ACC112 (cell line): Measurements from ENCODE around the gene ALPK3.

ENCODE experiments used
- H2AFZ ChIP-seq: fragments of 200-600 bp; sonication (generic); one replicate; pipeline ENCODE4 v1.6.0; 2017; ENCODE audit warnings: antibody characterized with exemption, low read length; ENCODE audit not compliant: unreplicated experiment
- H3K27ac ChIP-seq: fragments of 200-600 bp; sonication (generic); 2 replicates; pipeline ENCODE4 v1.5.1; 2014; ENCODE audit warnings: low read depth, mild to moderate bottlenecking, antibody characterized with exemption, low read length, moderate library complexity
- H3K27me3 ChIP-seq: fragments of 200-600 bp; sonication (generic); 2 replicates; pipeline ENCODE4 v1.6.1; 2014; ENCODE audit warnings: mild to moderate bottlenecking, antibody characterized with exemption, low read length, moderate library complexity, mixed read lengths; ENCODE audit not compliant: insufficient read depth
- H3K36me3 ChIP-seq: fragments of 200-600 bp; sonication (generic); 2 replicates; pipeline ENCODE4 v1.6.1; 2016; ENCODE audit warnings: mild to moderate bottlenecking, antibody characterized with exemption, low read length, moderate library complexity, mixed read lengths; ENCODE audit not compliant: insufficient read depth
- H3K4me1 ChIP-seq: fragments of 200-600 bp; sonication (generic); one replicate; pipeline ENCODE4 v1.6.1; 2016; ENCODE audit warnings: low read length, mixed read lengths; ENCODE audit not compliant: insufficient read depth, unreplicated experiment, control insufficient read depth
- H3K4me3 ChIP-seq: fragments of 200-600 bp; sonication (generic); 2 replicates; pipeline ENCODE4 v1.5.1; 2014; ENCODE audit warnings: mild to moderate bottlenecking, low read depth, low read length
- H3K79me2 ChIP-seq: fragments of 200-600 bp; sonication (generic); one replicate; pipeline ENCODE4 v1.6.0; 2016; ENCODE audit warnings: low read length; ENCODE audit not compliant: control insufficient read depth, unreplicated experiment, insufficient read depth

ALPK3 gene

DNA sequence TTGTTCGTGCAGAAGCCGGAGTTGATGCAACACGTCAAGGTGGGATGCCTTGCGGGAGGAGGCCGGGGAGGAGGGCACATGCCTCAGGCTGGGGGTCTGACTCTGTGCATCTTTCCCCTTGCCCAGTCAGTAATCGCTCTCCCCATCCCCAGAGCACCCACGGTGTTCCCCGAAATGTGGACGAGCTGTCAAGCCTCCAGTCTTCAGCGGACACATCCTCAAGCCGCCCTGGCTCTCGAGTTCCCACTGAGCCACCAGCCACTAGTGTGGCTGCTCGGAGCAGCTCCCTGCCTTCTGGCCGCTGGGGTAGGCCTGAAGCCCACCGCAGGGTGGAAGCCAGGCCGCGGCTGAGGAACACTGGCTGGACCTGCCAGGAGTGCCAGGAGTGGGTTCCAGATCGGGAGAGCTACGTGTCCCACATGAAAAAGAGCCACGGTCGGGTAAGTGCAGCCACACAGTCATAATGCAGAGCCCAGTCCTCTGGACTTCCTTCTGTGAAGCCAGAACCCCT lies 18.7 kb upstream of the ALPK3 start:
- peaks cover 15% of the 10 kb centered on the region for H3K36me3 ChIP-seq

DNA sequence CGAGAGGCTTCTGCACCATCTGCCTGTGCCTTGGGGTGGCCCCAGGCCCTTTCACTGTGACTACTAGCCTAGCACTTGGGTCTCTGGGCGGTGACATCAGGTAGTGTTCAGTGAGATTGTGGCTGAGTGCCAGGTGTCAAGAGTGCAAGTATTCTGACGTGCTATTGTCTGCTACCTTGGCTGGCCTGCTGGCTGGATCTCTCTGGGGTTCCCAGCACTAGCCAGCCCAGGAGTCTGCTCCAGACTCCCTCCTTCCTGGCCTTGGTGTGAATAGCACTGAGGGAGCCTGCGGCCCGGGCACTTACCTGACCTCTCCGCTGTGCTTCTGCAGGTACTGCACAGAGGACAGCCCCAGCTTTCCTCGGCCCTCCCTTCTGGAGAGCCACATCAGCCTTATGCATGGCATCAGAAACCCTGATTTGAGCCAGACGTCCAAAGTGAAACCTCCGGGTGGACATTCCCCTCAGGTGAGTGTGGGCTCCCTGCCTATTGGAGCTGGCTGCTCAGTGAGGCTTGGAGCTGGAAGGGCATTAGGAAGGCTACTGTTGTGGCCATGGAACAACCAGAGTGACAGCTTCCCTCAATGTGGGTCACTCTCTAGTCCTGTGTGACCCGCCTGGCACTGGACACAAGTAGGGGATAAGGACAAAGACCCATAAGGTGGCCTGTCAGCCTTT lies 17.5 kb upstream of the ALPK3 start:
- Histone ChIP-seq H3K79me2 (peaks cover 10% of the 10 kb centered on the region), H3K27ac (no peak overlapping the region), H2AFZ (no peak overlapping the region), H3K4me3 (no peak overlapping the region), H3K4me1 (peaks cover 9% of the 10 kb centered on the region), H3K27me3 (no peaks in the 10 kb centered on the region), H3K36me3 (peaks cover 16% of the 10 kb centered on the region)

More for the DNA sequence above, 18.7 kb upstream of the ALPK3 start:
- peaks cover 15% of the 10 kb centered on the region for H3K79me2 ChIP-seq
- no peak overlapping the region for H2AFZ ChIP-seq
- no peak overlapping the region for H3K4me3 ChIP-seq
- H3K27ac ChIP-seq, result no peak overlapping the region
- no peaks in the 10 kb centered on the region for H3K27me3 ChIP-seq
- peaks cover 9% of the 10 kb centered on the region for H3K4me1 ChIP-seq

DNA sequence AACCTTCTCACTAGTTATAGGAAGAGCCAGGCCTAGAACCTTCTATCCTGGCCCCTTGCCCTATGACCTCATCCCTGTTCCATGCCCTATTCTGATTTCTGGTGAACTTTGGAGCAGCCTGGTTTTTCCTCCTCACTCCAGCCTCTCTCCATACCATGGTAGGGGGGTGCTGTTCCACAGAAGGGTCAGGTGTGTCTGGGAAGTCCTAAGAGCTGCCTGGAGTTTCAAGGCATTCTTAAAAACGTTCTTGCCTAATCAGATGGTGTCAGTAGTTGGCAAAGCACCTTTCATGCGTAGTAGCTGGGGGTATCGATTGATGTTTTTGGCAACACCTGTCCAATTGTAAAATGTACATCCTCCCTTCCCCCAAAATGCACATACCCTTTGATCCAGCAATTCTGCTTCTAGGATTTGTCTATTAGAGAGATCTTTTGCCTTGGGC lies 16.8 kb upstream of the ALPK3 start:
- H3K27ac ChIP-seq, result no peak overlapping the region
- H3K4me3 ChIP-seq, result no peak overlapping the region
- peaks cover 9% of the 10 kb centered on the region for H3K4me1 ChIP-seq
- no peak overlapping the region for H2AFZ ChIP-seq
- no peaks in the 10 kb centered on the region for H3K27me3 ChIP-seq
- peaks cover 13% of the 10 kb centered on the region for H3K36me3 ChIP-seq
- peaks cover 10% of the 10 kb centered on the region for H3K79me2 ChIP-seq

DNA sequence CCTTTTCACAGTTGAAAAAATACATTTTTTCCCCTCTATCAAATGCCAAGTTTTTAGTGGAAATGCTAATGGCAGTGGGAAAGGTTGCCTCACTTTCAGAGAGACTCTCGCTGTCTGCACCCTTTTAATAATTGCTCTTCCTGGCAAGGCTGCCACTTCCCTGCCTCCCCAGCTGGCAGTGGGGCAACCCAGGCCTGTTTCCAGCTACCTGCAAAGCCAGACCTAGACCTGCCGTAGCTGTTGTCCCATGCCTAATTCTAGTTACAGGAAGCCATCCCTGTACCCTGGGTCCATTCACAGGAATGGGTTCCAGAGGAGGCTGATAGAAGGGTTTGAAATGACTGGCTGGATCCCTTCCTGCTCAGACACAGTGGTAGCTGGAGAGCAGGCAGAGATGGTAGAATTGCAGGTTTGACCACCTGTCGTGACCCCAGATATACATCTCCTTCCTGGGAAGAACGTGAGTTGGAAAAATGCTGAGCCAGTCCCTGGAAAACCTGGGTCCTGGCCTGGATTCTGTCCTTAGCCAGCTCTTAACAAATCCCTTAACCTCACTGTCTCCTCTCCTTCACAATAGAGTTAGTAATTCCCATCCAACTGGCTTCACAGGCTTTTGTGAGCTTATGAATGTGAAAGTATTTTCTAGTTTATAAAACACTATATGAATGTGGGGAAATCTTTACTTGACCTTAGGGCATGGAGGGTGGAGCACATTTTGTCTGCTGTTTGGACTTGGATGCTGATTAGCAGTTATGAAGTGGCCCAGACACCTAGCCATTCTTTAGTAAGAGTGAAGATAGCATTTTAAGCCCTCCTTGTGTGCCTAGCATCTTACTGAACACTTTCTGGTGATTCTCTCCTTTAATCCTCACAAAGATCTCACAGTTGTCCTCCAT lies 12.9 kb upstream of the ALPK3 start:
- Histone ChIP-seq H3K36me3 (peaks cover 7% of the 10 kb centered on the region; the same call in 1 of the 2 replicates), H2AFZ (no peak overlapping the region), H3K27ac (no peak overlapping the region), H3K79me2 (no peaks in the 10 kb centered on the region), H3K27me3 (no peaks in the 10 kb centered on the region), H3K4me3 (no peak overlapping the region), H3K4me1 (no peaks in the 10 kb centered on the region)

DNA sequence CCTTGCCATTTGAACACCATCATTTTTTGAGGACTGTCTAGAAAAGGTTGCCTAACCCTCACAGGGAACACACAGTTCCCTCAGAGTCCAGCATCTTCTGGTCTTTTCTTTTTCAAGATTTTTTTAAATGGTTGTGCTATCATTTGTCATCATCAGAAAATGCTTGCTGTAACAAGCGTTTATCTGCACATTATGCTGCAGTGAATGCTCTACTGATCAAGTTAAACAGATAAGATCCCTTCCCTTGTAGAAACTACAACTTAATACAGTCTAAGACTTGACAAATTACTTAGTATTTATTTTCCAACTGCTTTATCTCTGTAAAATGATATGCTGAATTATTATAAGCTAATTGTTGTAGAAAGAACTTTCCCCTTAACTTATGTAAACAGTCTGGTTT lies 11.9 kb upstream of the ALPK3 start:
- no peaks in the 10 kb centered on the region for H3K27me3 ChIP-seq
- H3K4me1 ChIP-seq, result no peaks in the 10 kb centered on the region
- no peaks in the 10 kb centered on the region for H3K79me2 ChIP-seq
- H3K27ac ChIP-seq, result no peak overlapping the region
- H3K36me3 ChIP-seq, result peaks cover 7% of the 10 kb centered on the region; the same call in 1 of the 2 replicates
- no peak overlapping the region for H3K4me3 ChIP-seq
- no peak overlapping the region for H2AFZ ChIP-seq

DNA sequence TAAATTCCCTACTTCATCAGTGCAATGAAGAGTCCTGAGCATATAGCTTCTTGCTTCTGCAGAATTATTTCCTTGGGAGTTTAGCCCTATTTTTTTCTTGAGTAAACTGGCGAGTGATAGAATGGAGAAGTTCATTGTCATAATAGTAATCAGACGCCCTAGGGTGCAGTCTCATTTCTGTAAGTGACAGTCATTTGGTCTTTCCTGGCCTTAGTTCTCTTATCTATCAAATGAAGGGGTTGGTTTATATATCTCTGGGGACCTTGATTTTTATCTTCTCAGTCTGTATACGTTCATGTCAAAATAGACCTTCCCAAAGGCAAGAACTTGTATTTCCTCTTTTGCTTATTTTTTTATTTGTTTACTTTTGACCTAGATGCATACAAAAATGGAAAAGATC lies 9.9 kb upstream of the ALPK3 start:
- no peak overlapping the region for H3K4me3 ChIP-seq

DNA sequence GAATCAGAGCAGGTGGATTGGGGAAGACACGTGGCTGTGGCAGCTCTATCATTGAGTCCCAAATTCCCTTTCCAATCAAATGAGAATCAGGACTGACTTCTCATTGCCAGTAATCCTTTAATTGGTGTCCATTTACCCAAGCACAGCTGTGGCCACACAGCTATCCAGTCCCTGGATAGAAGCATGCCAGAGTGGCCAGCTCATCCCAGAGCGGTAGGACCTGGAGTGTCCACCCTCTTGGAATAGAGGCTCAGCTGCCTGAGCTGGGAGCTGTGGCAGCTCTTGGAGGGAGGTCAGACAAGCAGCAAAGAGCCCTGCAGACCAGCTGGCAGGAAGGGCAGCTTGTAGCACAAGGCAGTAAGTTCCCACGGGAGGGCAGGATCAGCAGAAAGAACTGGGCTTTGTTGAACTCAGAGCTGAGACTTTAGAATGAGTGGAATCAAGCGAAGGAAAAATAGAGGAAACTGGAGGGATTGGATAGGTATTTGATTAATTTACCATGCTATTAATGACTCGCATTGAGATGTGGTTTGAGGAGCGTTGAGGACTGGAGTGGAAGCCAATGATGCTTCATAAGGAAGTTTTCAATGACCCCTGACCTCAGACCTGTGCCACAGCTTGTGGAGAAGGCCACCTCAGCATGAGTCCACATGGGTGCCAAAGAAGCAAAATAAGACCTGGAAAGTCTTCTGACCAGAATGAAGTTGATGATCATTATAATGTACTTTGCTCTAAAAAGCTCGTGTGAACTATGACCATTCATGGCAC lies 6.9 kb upstream of the ALPK3 start:
- Histone ChIP-seq H3K27me3 (no peaks in the 10 kb centered on the region), H3K36me3 (no peaks in the 10 kb centered on the region), H3K27ac (no peak overlapping the region), H2AFZ (no peak overlapping the region), H3K4me1 (no peaks in the 10 kb centered on the region), H3K4me3 (no peak overlapping the region), H3K79me2 (no peaks in the 10 kb centered on the region)

More for the DNA sequence above, 9.9 kb upstream of the ALPK3 start:
- no peaks in the 10 kb centered on the region for H3K4me1 ChIP-seq
- H3K36me3 ChIP-seq, result peaks cover 4% of the 10 kb centered on the region; the same call in 1 of the 2 replicates
- H2AFZ ChIP-seq, result no peak overlapping the region
- H3K27ac ChIP-seq, result no peak overlapping the region
- no peaks in the 10 kb centered on the region for H3K27me3 ChIP-seq
- no peaks in the 10 kb centered on the region for H3K79me2 ChIP-seq

DNA sequence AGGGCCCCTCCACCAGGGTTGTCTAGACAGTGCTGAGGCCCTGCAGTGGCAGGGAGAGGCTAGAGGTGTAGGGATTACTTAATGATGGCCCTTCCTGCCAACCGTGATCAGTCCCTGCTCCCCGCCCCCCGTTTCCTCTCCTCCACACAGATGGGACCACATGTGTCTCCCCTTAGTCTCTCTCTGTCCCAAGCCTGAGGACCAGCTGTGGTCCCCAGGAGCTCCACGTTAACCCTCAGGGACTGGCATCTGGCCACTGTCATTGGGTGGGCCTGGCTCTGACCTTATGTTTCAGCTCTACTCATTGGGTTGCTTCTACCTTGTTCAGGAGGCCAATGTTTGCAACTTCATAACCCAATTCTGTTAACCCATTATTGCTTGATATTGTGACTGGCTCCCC lies 6.0 kb upstream of the ALPK3 start:
- no peak overlapping the region for H3K27ac ChIP-seq
- H3K4me3 ChIP-seq, result no peak overlapping the region

DNA sequence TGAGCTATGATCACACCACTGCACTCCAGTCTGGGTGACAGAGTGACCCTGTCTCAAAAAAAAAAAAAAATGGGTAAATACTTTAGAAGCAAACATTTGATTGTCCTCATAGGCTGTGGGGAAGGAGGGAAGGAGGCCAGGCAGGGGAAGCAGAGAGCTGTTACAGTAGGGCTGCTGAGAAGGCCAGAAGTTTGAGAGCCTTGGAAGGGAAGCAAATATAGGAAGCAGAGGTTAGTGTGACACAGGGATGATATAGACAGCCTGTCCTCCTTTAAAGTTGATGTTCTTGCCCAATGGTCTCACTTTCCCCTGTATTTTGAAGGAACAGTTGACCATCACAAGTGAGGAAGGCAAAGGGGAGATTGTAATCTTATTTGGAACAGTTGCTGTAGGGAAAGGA lies 5.3 kb upstream of the ALPK3 start:
- Histone ChIP-seq H2AFZ (no peak overlapping the region), H3K4me3 (no peak overlapping the region), H3K36me3 (no peaks in the 10 kb centered on the region), H3K79me2 (no peaks in the 10 kb centered on the region), H3K27me3 (no peaks in the 10 kb centered on the region), H3K27ac (no peak overlapping the region), H3K4me1 (no peaks in the 10 kb centered on the region)

More for the DNA sequence above, 6.0 kb upstream of the ALPK3 start:
- Histone ChIP-seq H3K36me3 (no peaks in the 10 kb centered on the region), H3K4me1 (no peaks in the 10 kb centered on the region), H3K27me3 (no peaks in the 10 kb centered on the region), H2AFZ (no peak overlapping the region), H3K79me2 (no peaks in the 10 kb centered on the region)

DNA sequence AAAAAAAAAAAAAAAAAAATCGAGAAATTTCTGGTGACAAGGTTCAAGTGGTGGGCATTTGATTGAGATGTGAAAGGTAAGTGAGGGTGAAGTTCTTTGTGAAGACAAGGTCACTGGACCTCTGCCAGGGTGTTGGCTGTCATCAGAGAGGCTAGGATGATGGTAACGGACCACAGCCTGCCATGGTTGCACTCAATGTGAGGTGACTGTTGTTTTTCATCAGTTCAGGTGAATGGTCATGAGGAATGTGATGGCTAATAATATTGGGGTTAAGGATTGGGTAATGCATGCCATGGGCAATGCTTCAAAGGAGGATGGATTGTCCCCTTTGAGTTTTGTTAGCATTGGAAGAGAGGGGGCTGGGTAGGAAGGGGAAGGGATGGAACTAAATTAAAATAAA lies 4.3 kb upstream of the ALPK3 start:
- H3K4me1 ChIP-seq, result no peaks in the 10 kb centered on the region
- no peaks in the 10 kb centered on the region for H3K79me2 ChIP-seq
- no peak overlapping the region for H2AFZ ChIP-seq

More for the DNA sequence above, 4.3 kb upstream of the ALPK3 start:
- no peak overlapping the region for H3K27ac ChIP-seq
- no peaks in the 10 kb centered on the region for H3K27me3 ChIP-seq
- no peaks in the 10 kb centered on the region for H3K36me3 ChIP-seq
- H3K4me3 ChIP-seq, result no peak overlapping the region
